HEK293 (cell line): ENCODE results near the gene NUDT3.

Experiments
- GFI1B ChIP-seq: fragments of 450-650 bp; formaldehyde crosslinking; IDR thresholded peaks from 2 replicates; pipeline ENCODE4 v1.5.1; 2016; ENCODE audit warnings: missing biosample characterization, missing genetic modification characterization
- HOXC10 ChIP-seq: sonication (generic); formaldehyde crosslinking; IDR thresholded peaks from 2 replicates; pipeline ENCODE4 v1.8.1; 2023; ENCODE audit warnings: mild to moderate bottlenecking, missing genetic modification reagents
- KLF1 ChIP-seq: fragments of 450-650 bp; formaldehyde crosslinking; IDR thresholded peaks from 2 replicates; pipeline ENCODE4 v1.5.1; 2016; ENCODE audit warnings: missing biosample characterization, missing genetic modification characterization
- KLF9 ChIP-seq: fragments of 450-650 bp; formaldehyde crosslinking; IDR thresholded peaks from 2 replicates; pipeline ENCODE4 v1.5.1; 2016; ENCODE audit warnings: missing biosample characterization, missing genetic modification characterization, low read depth
- PRDM6 ChIP-seq: fragments of 450-650 bp; formaldehyde crosslinking; IDR thresholded peaks from 2 replicates; pipeline ENCODE4 v1.5.1; 2017; ENCODE audit warnings: missing biosample characterization, missing genetic modification characterization
- WT1 ChIP-seq: fragments of 450-650 bp; formaldehyde crosslinking; IDR thresholded peaks from 2 replicates; pipeline ENCODE4 v1.5.1; 2016; ENCODE audit warnings: missing biosample characterization, missing genetic modification characterization
- ZBTB26 ChIP-seq: fragments of 450-650 bp; formaldehyde crosslinking; optimal IDR thresholded peaks from 2 replicates; pipeline ENCODE3; 2016; ENCODE audit warnings: missing biosample characterization, mild to moderate bottlenecking, missing genetic modification characterization
- ZEB2 ChIP-seq: fragments of 450-650 bp; formaldehyde crosslinking; IDR thresholded peaks from 2 replicates; pipeline ENCODE4 v1.5.1; 2016; ENCODE audit warnings: missing biosample characterization, missing genetic modification characterization
- ZFP41 ChIP-seq: fragments of 450-650 bp; formaldehyde crosslinking; IDR thresholded peaks from 2 replicates; pipeline ENCODE4 v1.5.1; 2016; ENCODE audit warnings: missing biosample characterization, missing genetic modification characterization, borderline replicate concordance
- ZIC2 ChIP-seq: fragments of 450-650 bp; formaldehyde crosslinking; IDR thresholded peaks from 2 replicates; pipeline ENCODE4 v1.5.1; 2016; ENCODE audit warnings: missing biosample characterization, missing genetic modification characterization
- ZNF114 ChIP-seq: fragments of 450-650 bp; formaldehyde crosslinking; IDR thresholded peaks from 2 replicates; pipeline ENCODE4 v1.5.0; 2017; ENCODE audit warnings: missing biosample characterization, missing genetic modification characterization
- ZNF174 ChIP-seq: fragments of 450-650 bp; formaldehyde crosslinking; IDR thresholded peaks from 2 replicates; pipeline ENCODE4 v1.5.0; 2017; ENCODE audit warnings: missing biosample characterization, mild to moderate bottlenecking, missing genetic modification characterization
- ZNF175 ChIP-seq: fragments of 450-650 bp; formaldehyde crosslinking; IDR thresholded peaks from 2 replicates; pipeline ENCODE4 v1.5.1; 2016; ENCODE audit warnings: missing biosample characterization, missing genetic modification characterization
- ZNF2 ChIP-seq: fragments of 450-650 bp; formaldehyde crosslinking; IDR thresholded peaks from 2 replicates; pipeline ENCODE4 v1.5.1; 2016; ENCODE audit warnings: missing biosample characterization, missing genetic modification characterization
- ZNF248 ChIP-seq: fragments of 450-650 bp; formaldehyde crosslinking; IDR thresholded peaks from 2 replicates; pipeline ENCODE4 v1.5.1; 2017; ENCODE audit warnings: missing biosample characterization, missing genetic modification characterization
- ZNF26 ChIP-seq: fragments of 450-650 bp; formaldehyde crosslinking; IDR thresholded peaks from 2 replicates; pipeline ENCODE4 v1.5.1; 2016; ENCODE audit warnings: missing biosample characterization, missing genetic modification characterization
- ZNF302 ChIP-seq: fragments of 450-650 bp; formaldehyde crosslinking; IDR thresholded peaks from 2 replicates; pipeline ENCODE4 v1.5.1; 2016; ENCODE audit warnings: missing biosample characterization, missing genetic modification characterization, low read depth
- ZNF335 ChIP-seq: fragments of 450-650 bp; formaldehyde crosslinking; conservative IDR thresholded peaks from 2 replicates; pipeline ENCODE4 v1.5.1; 2016; ENCODE audit warnings: missing biosample characterization, missing genetic modification characterization
- ZNF423 ChIP-seq: fragments of 450-650 bp; formaldehyde crosslinking; IDR thresholded peaks from 2 replicates; pipeline ENCODE4 v1.5.1; 2016; ENCODE audit warnings: missing biosample characterization, missing genetic modification characterization
- ZNF510 ChIP-seq: fragments of 450-650 bp; formaldehyde crosslinking; IDR thresholded peaks from 2 replicates; pipeline ENCODE4 v1.5.1; 2018; ENCODE audit warnings: mild to moderate bottlenecking, missing genetic modification characterization, missing biosample characterization; ENCODE audit not compliant: insufficient replicate concordance
- ZNF518A ChIP-seq: fragments of 450-650 bp; formaldehyde crosslinking; conservative IDR thresholded peaks from 2 replicates; pipeline ENCODE4 v1.5.1; 2016; ENCODE audit warnings: low read depth, missing biosample characterization, missing genetic modification characterization
- ZNF529 ChIP-seq: fragments of 450-650 bp; formaldehyde crosslinking; IDR thresholded peaks from 2 replicates; pipeline ENCODE4 v1.5.1; 2017; ENCODE audit warnings: missing genetic modification characterization, missing biosample characterization; ENCODE audit not compliant: insufficient replicate concordance
- ZNF580 ChIP-seq: fragments of 450-650 bp; formaldehyde crosslinking; IDR thresholded peaks from 2 replicates; pipeline ENCODE4 v1.5.1; 2016; ENCODE audit warnings: missing biosample characterization, missing genetic modification characterization
- ZNF600 ChIP-seq: fragments of 450-650 bp; formaldehyde crosslinking; IDR thresholded peaks from 2 replicates; pipeline ENCODE4 v1.5.1; 2016; ENCODE audit warnings: missing biosample characterization, missing genetic modification characterization
- ZNF624 ChIP-seq: fragments of 450-650 bp; formaldehyde crosslinking; IDR thresholded peaks from 2 replicates; pipeline ENCODE4 v1.5.1; 2017; ENCODE audit warnings: missing biosample characterization, missing genetic modification characterization
- ZNF664 ChIP-seq: fragments of 450-650 bp; formaldehyde crosslinking; IDR thresholded peaks from 2 replicates; pipeline ENCODE4 v1.5.1; 2016; ENCODE audit warnings: missing biosample characterization, missing genetic modification characterization
- ZNF776 ChIP-seq: fragments of 450-650 bp; formaldehyde crosslinking; IDR thresholded peaks from 2 replicates; pipeline ENCODE4 v1.5.0; 2017; ENCODE audit warnings: missing biosample characterization, missing genetic modification characterization, borderline replicate concordance
- ZNF843 ChIP-seq: fragments of 450-650 bp; formaldehyde crosslinking; IDR thresholded peaks from 2 replicates; pipeline ENCODE4 v1.5.1; 2016; ENCODE audit warnings: missing biosample characterization, missing genetic modification characterization
- ZSCAN23 ChIP-seq: fragments of 450-650 bp; formaldehyde crosslinking; IDR thresholded peaks from 2 replicates; pipeline ENCODE4 v1.5.1; 2016; ENCODE audit warnings: missing biosample characterization, missing genetic modification characterization
- TF ChIP-seq, protein P1 (sequence below): fragments of 450-650 bp; formaldehyde crosslinking; IDR thresholded peaks from 2 replicates; pipeline ENCODE4 v1.5.1; 2017; ENCODE audit warnings: missing biosample characterization, missing genetic modification characterization

Gene NUDT3

DNA sequence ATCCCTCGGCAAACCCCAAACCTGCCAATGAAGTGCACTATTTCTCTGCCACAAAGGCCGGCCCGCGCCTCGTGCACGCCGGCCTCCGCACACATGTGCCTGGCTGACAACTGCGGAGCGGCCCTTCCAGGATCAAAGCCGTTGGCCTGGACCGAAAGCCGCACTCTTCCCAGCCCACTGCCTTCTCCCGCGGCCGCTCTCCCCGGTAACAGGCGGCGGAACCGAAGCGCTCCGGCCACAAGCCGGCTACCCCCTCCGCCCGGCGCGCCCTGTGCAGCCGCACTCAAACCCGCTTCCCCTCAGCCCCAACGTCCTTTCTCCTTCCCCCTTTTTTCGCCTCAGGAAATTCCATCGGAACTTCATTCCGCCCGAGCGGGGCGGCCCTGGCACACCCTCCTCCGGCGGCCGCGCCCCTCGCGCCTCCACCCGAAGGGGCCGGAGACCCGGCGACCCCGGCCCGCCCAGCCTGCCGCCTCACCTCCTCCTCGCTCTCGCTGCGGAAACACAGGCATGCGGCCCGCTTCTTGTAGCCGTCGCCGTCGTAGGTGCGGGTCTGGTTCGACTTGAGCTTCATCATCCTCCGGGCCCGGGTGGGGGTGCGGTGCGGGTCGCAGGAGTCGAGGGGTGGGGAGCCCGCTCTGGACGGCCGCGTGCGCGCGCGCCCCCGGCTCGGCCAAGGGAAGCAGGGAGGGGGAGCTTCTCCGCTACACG lies 528 bp downstream of the NUDT3 start (continued):
- no peak for TF ChIP-seq ZNF518A (tag by site-specific recombination)
- TF ChIP-seq ZNF2 (tag by site-specific recombination), result peak; percentile 77
- TF ChIP-seq ZNF335, result peak; percentile 91
- no peak for TF ChIP-seq ZNF26
- TF ChIP-seq ZEB2 (tag by site-specific recombination), result peak; percentile 68
- TF ChIP-seq ZNF510, result no peak
- TF ChIP-seq ZNF600 (tag by site-specific recombination), result peak; percentile 70
- TF ChIP-seq PRDM6 (tag by site-specific recombination), result no peak
- no peak for TF ChIP-seq ZNF624 (tag by site-specific recombination)
- peak; percentile 78 for TF ChIP-seq KLF9 (tag by site-specific recombination)
- TF ChIP-seq ZNF175 (tag by site-specific recombination), result no peak
- no peak for TF ChIP-seq ZFP41 (tag by site-specific recombination)
- TF ChIP-seq GFI1B (tag by site-specific recombination), result no peak
- TF ChIP-seq HOXC10 (CRISPR knock-in tag), result no peak
- no peak for TF ChIP-seq ZNF423 (tag by site-specific recombination)
- peak; percentile 84 for TF ChIP-seq KLF1
- TF ChIP-seq ZNF664 (tag by site-specific recombination), result no peak
- TF ChIP-seq ZNF529 (tag by site-specific recombination), result no peak
- TF ChIP-seq ZNF248, result no peak
- no peak for TF ChIP-seq ZNF776 (tag by site-specific recombination)
- TF ChIP-seq ZNF580 (tag by site-specific recombination), result no peak
- peak; percentile 77 for TF ChIP-seq ZBTB26 (tag by site-specific recombination)
- TF ChIP-seq ZSCAN23, result no peak
- TF ChIP-seq, protein P1, sequence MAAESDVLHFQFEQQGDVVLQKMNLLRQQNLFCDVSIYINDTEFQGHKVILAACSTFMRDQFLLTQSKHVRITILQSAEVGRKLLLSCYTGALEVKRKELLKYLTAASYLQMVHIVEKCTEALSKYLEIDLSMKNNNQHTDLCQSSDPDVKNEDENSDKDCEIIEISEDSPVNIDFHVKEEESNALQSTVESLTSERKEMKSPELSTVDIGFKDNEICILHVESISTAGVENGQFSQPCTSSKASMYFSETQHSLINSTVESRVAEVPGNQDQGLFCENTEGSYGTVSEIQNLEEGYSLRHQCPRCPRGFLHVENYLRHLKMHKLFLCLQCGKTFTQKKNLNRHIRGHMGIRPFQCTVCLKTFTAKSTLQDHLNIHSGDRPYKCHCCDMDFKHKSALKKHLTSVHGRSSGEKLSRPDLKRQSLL (tag by site-specific recombination), result no peak
- TF ChIP-seq ZNF114 (tag by site-specific recombination), result no peak
- no peak for TF ChIP-seq ZIC2 (tag by site-specific recombination)
- TF ChIP-seq ZNF302 (tag by site-specific recombination), result no peak
- no peak for TF ChIP-seq ZNF174 (tag by site-specific recombination)
- TF ChIP-seq ZNF843 (tag by site-specific recombination), result peak; percentile 25; the same call in 1 of the 2 replicates
- peak; percentile 38; the same call in 1 of the 2 replicates for TF ChIP-seq WT1
